ENCODE measurements around the gene BTD.
"Not testable (repeated sequence)": the region's sequence is repeated elsewhere in the genome, so short reads cannot be mapped to it uniquely, and the experiment has no call there.

The BTD gene

DNA sequence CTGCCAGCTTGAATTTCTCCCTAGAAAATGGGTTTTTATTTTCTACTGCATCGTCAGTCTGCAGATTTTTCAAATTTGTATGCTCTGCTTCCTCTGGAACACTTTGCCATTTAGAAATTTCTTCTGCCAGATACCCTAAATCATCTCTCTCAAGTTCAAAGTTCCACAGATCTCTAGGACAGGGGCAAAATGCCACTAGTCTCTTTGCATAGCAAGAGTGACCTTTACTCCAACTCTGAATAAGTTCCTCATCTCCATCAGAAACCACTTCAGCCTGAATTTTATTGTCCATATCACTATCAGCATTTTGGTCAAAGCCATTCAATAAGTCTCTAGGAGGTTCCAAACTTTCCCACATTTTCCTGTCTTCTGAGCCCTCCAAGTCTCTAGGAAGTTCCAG is 3.0 kb downstream of the BTD start:
- not testable (repeated sequence) for DNase-seq

DNA sequence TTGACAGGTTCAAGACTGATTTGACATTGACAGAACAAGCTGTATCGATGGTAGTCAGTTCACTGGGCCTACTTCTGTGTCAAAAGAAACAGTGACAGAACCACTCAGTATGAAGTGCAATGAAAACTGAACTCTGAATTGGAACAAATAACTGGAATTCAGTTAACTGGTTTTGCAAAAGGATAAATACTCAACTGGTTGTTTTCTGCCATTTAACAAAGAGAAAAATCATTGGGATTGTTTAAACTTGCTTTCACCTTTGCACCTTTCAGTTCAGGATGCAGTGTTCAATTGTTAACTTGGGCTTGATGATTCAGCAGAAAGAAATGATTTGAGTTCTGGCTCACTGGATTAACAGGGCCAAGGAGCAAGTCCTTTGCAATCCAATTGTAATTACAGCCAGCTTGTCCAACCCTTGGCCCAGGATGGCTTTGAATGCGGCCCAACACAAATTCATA is 4.9 kb downstream of the BTD start:
- DNase-seq = no peak

- no peak for DNase-seq
Measured at GRCh38 chr3:15610082-15610759, 8.7 kb downstream of the BTD start.

DNA sequence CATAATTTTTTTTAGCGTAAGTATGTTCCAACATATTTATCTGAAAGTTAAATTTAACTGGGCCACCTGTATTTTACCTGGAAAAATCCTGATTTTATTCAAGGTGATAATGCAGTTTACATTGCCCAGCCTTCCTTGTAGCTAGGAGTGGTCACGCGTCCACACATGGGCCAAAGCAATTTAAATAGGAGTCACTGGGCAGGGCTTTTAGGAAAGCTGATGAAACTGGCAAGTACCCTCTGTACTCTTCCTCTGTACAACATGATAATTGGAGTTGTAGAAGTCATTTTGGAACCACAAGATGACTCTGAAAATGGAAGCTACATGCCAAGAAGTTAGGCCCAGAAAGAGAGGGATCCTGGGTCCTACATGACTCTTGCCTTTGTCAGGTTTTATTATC is 9.5 kb downstream of the BTD start:
- no peak for DNase-seq

DNA sequence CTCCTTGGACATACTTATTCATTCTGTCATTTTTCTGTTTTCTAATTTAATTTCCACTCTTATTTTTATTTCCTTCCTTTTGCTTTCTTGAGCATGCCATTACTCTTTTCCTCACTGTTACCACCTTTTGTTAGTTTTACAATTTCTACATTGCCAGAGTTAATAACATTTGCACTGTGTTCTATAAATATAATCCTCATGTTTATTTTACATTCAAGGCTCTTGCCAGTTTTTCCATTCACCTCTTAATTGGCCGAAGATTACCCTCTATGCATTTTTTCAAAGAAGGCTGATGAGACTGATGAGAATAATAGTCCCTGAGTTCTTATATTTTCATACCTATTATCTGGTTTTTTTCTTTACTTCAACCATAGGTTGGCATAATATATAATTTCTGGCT is 10.5 kb downstream of the BTD start:
- no peak for DNase-seq

GRCh38 chr3:15614958-15615357 is 13.4 kb downstream of the BTD start:
- DNase-seq = no peak

DNA sequence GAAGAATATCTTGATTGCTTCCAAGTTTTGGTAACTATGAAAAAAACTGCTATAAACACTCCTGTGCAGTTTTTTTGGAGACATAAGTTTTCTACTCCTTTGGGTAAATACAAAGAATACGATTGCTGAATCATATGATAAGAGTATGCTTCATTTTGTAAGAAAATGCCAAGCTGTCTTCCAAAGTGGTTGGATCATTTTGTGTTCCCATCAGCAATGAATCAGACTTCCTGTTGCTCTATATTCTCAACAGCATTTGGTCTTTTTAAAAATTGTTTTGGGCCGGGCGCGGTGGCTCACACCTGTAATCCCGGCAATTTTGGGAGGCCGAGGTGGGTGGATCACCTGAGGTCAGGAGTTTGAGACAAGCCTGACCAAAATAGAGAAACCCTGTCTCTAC is 14.5 kb downstream of the BTD start:
- no peak for DNase-seq

GRCh38 chr3:15619659-15620464 is 18.3 kb downstream of the BTD start:
- DNase-seq = not testable (repeated sequence)

DNA sequence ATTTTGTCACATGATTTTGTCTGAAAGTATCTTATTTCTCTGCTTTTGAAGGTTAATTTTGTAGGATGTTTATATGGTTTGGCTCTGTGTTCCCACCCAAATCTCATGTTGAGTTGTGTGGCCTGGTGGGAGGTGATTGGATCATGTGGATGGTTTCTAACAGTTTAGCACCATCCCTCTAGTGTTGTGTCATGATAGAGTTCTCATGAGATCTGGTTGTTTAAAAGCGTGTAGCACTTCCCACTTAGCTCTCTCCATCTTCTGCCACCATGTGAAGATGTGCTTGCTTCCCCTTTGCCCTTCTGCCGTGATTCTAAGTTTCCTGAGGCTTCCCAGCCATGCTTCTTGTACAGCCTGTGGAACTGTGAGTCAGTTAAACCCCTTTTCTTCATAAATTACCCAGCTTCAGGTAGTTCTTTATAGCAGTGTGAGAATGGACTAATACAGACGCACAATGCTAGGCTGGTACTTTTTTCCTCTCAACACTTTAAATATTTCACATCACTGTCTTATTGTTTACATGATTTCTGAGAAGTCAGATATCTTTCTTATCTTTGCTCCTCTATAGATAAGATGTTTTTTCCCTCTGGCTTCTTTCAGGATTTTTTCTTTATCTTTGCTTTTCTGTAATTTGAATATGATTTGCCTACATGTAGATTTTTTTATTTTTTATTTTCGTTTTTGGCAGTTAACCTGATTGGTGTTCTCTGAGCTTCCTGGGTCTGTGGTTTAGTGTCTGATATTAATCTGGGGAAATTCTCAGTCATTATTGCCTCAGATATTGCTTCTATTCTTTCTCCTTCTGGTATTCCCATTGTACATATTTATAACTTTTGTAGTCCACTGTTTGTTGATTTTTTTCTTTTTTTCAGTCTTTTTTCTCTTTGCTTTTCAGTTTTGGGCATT is 22.2 kb downstream of the BTD start:
- peak in 1 of 2 donors; percentile 63 for DNase-seq

DNA sequence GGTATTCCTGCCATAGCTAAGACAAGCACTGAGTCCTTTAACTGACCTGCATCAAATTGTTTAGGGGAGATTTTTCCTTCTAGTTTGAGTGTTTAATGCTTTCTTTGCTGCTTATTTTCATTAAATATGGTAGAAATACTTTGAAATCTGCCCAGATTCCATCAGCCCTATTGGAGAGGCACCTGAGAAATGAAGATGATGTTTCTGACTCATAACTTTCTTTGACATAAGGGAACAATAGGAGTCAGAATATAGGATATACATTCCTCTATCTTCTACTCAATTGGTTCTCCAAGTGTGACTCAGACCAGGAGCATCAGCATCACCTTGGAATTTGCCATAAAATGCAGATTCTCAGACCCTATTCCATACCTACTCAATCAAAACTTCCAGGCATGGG is 27.4 kb downstream of the BTD start:
- DNase-seq = no peak

GRCh38 chr3:15629860-15630597 is 28.5 kb downstream of the BTD start:
- DNase-seq = peak; percentile 77 to 83

DNA sequence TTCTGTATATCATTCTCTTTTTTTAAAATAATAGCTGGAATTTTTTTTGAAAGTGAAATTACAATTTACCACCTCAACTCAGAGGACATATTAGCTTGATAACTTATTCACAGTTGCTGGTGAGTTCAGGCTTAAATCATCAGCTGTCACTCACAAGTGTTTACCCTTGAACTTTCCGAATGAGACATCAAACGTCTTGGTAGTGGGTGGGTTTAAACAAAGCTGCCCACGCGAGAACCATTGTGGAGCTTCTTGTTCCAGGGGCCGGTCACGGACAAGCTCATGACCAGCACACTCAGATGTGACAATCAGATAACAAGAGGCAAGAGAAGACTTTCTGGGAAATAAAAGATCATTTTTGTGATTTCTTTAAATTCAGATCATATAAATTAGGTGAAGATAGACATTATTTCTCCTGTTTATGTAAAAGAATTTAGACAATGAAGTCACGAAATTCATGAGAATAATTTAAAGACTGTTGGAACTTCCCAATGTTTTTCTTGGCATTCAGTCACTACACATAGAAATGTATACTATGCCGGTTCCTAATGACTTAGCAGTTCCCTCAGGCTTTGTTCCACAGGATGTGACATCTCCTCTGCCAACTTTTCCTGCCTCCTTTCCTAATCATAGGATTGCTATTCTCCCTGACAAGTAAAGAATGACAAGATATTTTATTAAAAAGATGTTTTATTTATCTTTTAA is 29.3 kb downstream of the BTD start:
- no peak for DNase-seq

DNA sequence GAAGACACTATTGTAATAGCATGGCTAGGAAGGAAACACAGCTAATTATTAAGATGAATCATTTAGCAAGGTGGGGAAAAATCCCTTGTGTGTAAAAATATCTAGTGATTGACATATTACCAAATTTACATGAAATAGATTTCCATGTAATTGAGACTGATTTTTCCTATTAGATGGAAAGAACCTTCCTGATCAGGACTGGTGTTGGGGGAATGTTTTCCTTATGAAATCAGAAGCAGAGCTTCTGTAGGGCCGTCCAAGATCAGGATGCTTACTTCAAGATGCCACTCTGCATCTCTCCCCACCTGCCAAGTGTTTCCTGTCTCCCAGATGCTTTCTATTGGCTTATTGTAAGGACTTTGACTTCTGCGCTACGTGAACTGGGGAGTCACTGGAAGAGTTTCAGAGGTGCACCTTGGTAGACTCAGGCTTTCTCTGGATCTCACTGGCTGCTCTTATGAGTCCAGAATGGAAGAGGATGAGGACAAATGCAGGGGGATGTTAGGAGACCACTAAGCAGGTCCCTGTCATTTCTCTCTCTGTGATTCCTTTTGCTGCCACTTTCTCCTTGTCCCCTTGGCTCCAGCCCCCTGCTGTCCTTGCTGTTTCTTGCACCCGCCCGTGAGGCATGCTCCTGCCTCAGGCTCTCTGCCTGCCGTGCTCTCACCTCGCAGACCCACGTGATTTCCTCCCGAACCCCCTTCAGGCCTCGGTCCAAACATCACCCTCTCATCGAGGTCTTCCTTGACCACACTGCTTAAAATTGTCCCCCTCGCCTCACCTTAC is 30.1 kb downstream of the BTD start:
- DNase-seq = no peak

DNA sequence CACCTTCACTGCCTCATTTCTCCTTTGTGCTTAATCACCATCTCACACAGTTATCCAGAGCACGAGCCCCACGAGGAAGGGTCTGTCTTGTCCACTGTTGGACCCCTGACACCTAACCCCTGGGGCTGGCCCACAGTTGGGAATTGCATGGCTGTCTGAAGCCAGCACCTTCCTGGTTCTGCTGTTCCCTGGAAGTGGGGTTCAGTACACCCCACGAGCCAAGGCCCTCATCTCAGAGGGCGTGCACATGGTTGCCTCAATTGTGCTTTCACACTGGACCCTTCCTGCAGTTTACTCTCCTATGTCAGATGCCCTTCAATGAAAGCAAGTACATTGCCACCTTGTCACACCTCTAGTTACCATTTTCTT is 30.7 kb downstream of the BTD start:
- no peak for DNase-seq

- no peak for DNase-seq
Measured at GRCh38 chr3:15633159-15633558, 31.6 kb downstream of the BTD start.

DNA sequence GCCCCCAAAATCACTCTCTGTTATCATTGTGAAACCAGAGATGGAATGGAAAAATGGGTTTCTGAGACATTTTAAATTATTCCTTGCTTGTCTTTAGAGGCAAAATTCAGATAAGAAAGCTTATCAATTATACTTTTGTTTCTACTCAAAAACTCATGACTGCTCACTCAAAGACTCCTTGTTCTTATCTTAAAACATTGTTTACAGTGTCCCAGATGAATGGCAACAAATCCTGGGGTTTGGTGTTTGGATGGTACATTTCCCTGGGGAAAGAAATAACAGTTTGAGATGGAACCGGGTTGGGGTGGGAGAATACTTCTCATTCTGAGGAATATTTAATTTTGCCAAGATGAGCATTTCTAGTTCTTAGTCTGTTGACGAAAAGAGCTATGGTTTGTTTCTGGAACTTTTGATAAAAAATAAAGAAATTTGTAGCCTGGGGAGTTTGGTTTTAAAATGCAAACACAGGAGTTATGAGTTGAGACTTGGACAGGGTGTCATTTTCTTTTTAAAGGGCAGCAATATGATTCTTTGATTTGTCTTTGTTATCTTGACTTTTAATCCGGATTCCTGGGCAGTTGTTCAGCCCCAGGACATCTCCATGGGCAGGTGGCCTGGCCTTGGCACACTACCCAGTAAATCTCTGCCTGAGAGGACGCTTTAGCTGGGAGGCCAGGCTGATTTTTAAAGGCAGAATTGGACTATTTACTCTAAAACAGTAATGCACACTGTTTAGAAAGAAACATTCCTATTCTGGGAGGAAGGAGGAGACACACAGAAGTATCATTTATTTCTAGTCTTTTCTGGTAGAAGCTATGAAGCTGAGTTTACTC is 32.4 kb downstream of the BTD start:
- DNase-seq = no peak

DNA sequence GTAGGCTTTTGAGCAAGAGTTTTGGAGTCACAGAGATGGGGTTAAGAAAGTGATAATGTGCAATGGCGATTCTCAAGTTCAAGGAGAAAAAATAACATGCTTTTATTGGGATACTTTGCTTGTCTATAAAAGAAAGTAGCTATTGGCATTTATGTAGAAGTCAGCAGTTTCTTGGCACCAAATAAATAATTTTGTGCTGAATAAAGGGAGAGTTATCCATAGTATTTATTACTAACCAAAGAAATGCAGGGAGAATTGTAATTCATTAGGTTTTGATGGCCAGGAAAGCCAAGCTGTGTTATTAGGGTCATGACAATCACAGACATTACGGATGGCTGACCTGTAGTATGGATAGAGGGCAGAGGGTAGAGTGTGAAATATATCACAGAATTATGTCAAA is 33.1 kb downstream of the BTD start:
- DNase-seq = no peak

DNA sequence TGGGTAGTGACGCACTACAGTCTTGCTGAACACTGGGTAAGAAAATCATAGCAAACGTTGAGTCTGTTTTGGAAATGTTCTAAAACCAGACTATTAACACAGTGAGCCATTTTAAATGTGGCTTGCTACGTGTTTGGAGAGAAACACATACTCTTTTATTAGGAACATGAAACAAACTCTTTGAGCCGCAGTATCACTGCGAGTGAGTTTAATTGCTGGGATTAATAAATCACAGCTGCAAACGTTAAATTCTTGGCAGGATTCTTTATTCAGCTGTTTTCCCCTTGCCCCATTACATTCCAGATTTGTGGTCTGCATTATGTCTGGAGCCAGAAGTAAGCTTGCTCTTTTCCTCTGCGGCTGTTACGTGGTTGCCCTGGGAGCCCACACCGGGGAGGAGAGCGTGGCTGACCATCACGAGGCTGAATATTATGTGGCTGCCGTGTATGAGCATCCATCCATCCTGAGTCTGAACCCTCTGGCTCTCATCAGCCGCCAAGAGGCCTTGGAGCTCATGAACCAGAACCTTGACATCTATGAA is 33.6 kb downstream of the BTD start:
- DNase-seq = no peak

GRCh38 chr3:15636028-15636709 is 34.6 kb downstream of the BTD start:
- peak; percentile 27 to 42 for DNase-seq

Measured in CD4-positive, alpha-beta T cell treated with Interleukin-4 for 1 hour (primary cell).